ENCODE results near the gene HIGD1B.
A peak's percentile ranks its signal among the peaks of the same experiment; 100 is the strongest.
"Not testable (repeated sequence)": the region's sequence is repeated elsewhere in the genome, so short reads cannot be mapped to it uniquely, and the experiment has no call there.

Gene HIGD1B

DNA sequence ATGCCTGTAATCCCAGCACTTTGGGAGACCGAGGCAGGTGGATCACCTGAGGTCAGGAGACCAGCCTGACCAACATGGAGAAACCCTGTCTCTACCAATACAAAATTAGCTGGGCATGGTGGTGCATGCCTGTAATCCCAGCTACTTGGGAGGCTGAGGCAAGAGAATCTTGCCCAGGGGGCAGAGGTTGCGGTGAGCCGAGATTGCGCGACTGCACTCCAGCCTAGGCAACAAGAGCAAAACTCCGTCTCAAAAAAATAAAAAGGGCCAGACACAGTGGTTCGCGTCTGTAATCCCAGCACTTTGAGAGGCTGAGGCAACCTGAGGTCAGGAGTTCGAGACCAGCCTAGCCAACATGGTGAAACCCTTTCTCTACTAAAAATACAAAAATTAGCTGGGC is 22.4 kb upstream of the HIGD1B start:
- H3K4me1 ChIP-seq (ENCODE audit: insufficient read depth, low read length); H3K4me3 ChIP-seq (ENCODE audit: low read length): not testable (repeated sequence)
- peaks cover 14% of the 10 kb centered on the region; the same call in 1 of the 2 replicates for H3K36me3 ChIP-seq (ENCODE audit: insufficient read depth, low read depth, low read length)

DNA sequence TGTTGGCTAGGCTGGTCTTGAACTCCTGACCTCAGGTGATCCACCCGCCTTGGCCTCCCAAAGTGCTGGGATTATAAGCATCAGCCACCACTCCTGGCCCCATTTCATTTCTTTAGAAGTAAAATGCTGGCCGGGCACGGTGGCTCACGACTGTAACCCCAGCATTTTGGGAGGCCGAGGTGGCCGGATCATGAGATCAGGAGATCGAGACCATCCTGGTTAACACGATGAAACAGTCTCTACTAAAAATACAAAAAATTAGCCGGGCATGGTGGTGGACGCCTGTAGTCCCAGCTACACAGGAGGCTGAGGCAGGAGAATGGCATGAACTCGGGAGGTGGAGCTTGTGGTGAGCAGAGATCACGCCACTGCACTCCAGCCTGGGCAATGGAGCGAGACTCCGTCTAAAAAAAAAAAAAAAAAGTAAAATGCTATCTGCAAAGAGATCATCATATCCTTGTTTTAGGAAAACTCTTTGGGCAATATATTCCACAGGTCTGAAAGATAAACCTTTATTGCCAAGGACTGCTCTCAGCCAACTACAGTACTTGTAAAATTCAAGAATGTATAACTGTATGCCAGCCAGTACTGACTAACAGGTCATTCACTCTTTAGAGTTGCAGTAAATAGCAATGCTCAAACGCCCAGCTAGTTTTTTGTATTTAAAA is 21.4 kb upstream of the HIGD1B start:
- no peak overlapping the region for H3K9ac ChIP-seq (ENCODE audit: low read depth, low read length)
- H3K36me3 ChIP-seq (ENCODE audit: insufficient read depth, low read depth, low read length), result peaks cover 12% of the 10 kb centered on the region; the same call in 1 of the 2 replicates
- no peaks in the 10 kb centered on the region for H3K9me3 ChIP-seq (ENCODE audit: insufficient read depth, low read depth, low read length)
- H3K27me3 ChIP-seq (ENCODE audit: insufficient read depth, low read length), result no peaks in the 10 kb centered on the region
- peaks cover 11% of the 10 kb centered on the region; the same call in 1 of the 2 replicates for H3K4me1 ChIP-seq (ENCODE audit: insufficient read depth, low read length)
- H3K27ac ChIP-seq (ENCODE audit: low read length), result no peak overlapping the region
- H3K4me3 ChIP-seq (ENCODE audit: low read length), result no peak overlapping the region

More for the DNA sequence above, 22.4 kb upstream of the HIGD1B start:
- H3K9me3 ChIP-seq (ENCODE audit: insufficient read depth, low read depth, low read length); H3K27ac ChIP-seq (ENCODE audit: low read length); H3K27me3 ChIP-seq (ENCODE audit: insufficient read depth, low read length); H3K9ac ChIP-seq (ENCODE audit: low read depth, low read length): not testable (repeated sequence)

- Histone ChIP-seq H3K4me3 (ENCODE audit: low read length) (peak overlapping the region; percentile 75), H3K27ac (ENCODE audit: low read length) (no peak overlapping the region), H3K27me3 (ENCODE audit: insufficient read depth, low read length) (no peaks in the 10 kb centered on the region), H3K9me3 (ENCODE audit: insufficient read depth, low read depth, low read length) (no peaks in the 10 kb centered on the region), H3K4me1 (ENCODE audit: insufficient read depth, low read length) (peaks cover 23% of the 10 kb centered on the region), H3K9ac (ENCODE audit: low read depth, low read length) (peak overlapping the region; percentile 93; the same call in 1 of the 2 replicates), H3K36me3 (ENCODE audit: insufficient read depth, low read depth, low read length) (peaks cover 8% of the 10 kb centered on the region; the same call in 1 of the 2 replicates)
These were observed 19.8 kb upstream of the HIGD1B start for GRCh38 chr17:44827863-44828262.

DNA sequence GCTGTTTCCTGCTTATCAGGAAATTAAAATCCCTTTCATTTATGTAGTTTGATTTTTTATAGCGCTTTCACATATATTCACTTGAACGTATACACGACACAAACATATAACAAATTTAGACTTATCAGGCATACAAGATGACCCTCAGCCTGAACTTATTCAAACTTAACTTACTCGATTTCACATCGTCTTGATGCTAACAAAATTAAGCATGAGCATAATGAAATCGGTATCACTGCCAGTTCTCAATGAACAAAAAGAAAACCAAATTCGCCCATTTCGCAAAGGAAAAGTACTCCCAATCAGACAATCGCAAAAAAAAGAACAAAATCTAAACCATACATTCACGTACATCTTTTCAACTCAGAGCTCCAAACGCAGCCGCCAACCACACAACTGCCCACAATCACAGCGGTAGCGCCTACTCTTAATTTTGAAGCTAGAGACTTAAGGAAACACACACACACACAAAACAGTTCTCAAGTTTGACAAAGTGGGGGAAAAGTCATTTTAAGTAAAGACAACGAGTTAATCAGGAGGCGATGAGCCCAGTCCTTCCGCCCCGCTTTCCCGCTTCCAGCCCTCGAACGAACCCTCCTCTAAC is 18.7 kb upstream of the HIGD1B start:
- peak overlapping the region; percentile 50 for H3K27ac ChIP-seq (ENCODE audit: low read length)
- H3K27me3 ChIP-seq (ENCODE audit: insufficient read depth, low read length), result no peaks in the 10 kb centered on the region
- H3K9me3 ChIP-seq (ENCODE audit: insufficient read depth, low read depth, low read length), result no peaks in the 10 kb centered on the region
- H3K4me3 ChIP-seq (ENCODE audit: low read length), result peak overlapping the region; percentile 75
- peaks cover 6% of the 10 kb centered on the region; the same call in 1 of the 2 replicates for H3K36me3 ChIP-seq (ENCODE audit: insufficient read depth, low read depth, low read length)
- peaks cover 24% of the 10 kb centered on the region for H3K4me1 ChIP-seq (ENCODE audit: insufficient read depth, low read length)
- H3K9ac ChIP-seq (ENCODE audit: low read depth, low read length), result peak overlapping the region; percentile 93

DNA sequence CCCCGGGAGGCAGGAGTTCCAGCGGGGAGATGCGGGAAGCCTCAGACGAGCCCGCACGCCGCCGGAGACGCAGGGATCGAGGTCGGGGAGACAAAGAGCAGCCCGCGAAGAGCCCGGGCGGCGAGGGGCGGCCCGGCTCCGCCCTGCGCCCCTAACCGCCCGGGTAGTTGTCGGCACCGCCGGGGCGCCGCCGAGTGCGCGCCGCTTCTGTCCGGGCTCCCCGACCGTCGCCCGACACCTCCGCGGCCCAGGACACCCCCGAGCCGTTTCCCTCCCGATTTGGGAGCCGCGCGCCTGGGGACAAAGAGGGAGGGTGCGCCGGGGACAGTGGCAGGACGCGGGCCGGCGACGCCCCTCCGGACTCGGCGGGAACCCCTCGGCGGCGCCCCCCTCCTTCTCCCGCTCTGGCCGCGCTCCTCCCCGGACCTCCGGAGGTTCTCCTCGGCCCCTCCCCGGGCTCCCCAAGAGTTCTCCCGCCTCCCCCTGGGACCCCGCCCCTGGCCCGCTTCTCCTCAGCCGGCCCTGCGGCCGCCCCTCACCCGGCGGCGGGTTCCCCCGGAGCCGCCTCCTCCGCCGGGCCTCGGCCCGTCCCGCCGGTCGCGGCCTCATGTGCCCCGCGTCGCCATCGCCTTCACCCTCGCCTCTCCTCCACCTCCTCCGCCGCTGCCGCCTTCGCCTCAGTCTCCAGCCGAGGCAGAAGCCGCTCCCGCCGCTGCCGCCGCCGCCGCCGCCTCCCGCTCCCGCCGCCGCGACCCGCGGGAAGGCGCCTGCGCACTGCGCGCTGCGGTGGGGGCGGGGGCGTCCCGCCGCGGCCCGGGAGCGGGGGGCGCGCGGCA is 17.9 kb upstream of the HIGD1B start, which contains the start of gene GJC1:
GJC1 (minus strand) TSS at position 765 of the 836 bp plus-strand sequence. CDS start 24,470 bp downstream, outside the sequence.
- peaks cover 24% of the 10 kb centered on the region for H3K4me1 ChIP-seq (ENCODE audit: insufficient read depth, low read length)
- peak within 1 kb of the TSS; percentile 50 for H3K27ac ChIP-seq (ENCODE audit: low read length)
- peak within 1 kb of the TSS; percentile 79 for H3K4me3 ChIP-seq (ENCODE audit: low read length)
- H3K27me3 ChIP-seq (ENCODE audit: insufficient read depth, low read length), result no peaks in the 10 kb centered on the region
- no peaks in the 10 kb centered on the region for H3K9me3 ChIP-seq (ENCODE audit: insufficient read depth, low read depth, low read length)
- peak within 1 kb of the TSS; percentile 93 for H3K9ac ChIP-seq (ENCODE audit: low read depth, low read length)
- peaks cover 6% of the 10 kb centered on the region; the same call in 1 of the 2 replicates for H3K36me3 ChIP-seq (ENCODE audit: insufficient read depth, low read depth, low read length)

- Histone ChIP-seq H3K4me3 (ENCODE audit: low read length) (peak overlapping the region; percentile 79), H3K27ac (ENCODE audit: low read length) (no peak overlapping the region), H3K4me1 (ENCODE audit: insufficient read depth, low read length) (peaks cover 24% of the 10 kb centered on the region), H3K27me3 (ENCODE audit: insufficient read depth, low read length) (no peaks in the 10 kb centered on the region), H3K9me3 (ENCODE audit: insufficient read depth, low read depth, low read length) (no peaks in the 10 kb centered on the region), H3K36me3 (ENCODE audit: insufficient read depth, low read depth, low read length) (peaks cover 5% of the 10 kb centered on the region; the same call in 1 of the 2 replicates), H3K9ac (ENCODE audit: low read depth, low read length) (peak overlapping the region; percentile 87)
These were observed 17.1 kb upstream of the HIGD1B start for GRCh38 chr17:44830359-44831288.

GRCh38 chr17:44831371-44831770 is 16.3 kb upstream of the HIGD1B start:
- Histone ChIP-seq H3K27ac (ENCODE audit: low read length) (no peak overlapping the region), H3K9ac (ENCODE audit: low read depth, low read length) (peak overlapping the region; percentile 87; the same call in 1 of the 2 replicates), H3K27me3 (ENCODE audit: insufficient read depth, low read length) (no peaks in the 10 kb centered on the region), H3K4me1 (ENCODE audit: insufficient read depth, low read length) (peaks cover 24% of the 10 kb centered on the region), H3K4me3 (ENCODE audit: low read length) (peak overlapping the region; percentile 79; the same call in 1 of the 2 replicates), H3K9me3 (ENCODE audit: insufficient read depth, low read depth, low read length) (no peaks in the 10 kb centered on the region), H3K36me3 (ENCODE audit: insufficient read depth, low read depth, low read length) (no peaks in the 10 kb centered on the region)

DNA sequence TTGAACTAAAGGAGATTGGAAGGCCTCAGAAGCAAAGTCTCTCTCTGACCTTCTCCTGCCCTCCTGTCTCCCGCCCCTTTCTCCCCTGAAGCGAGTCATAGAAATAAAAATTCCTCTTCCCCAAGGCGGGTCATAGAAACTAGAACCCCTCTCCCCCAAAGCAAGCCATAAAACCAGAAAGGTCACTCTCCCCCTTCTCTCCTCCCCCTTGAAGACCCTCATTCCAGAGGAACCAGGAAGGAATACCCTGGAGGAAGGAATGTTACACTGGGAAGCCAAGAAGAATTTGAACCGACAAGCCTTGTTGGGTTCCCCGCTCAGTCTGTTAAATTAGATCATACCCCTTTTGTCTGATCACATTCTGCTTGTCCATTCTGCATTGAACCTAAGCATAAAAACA is 14.9 kb upstream of the HIGD1B start:
- H3K27me3 ChIP-seq (ENCODE audit: insufficient read depth, low read length), result no peaks in the 10 kb centered on the region

DNA sequence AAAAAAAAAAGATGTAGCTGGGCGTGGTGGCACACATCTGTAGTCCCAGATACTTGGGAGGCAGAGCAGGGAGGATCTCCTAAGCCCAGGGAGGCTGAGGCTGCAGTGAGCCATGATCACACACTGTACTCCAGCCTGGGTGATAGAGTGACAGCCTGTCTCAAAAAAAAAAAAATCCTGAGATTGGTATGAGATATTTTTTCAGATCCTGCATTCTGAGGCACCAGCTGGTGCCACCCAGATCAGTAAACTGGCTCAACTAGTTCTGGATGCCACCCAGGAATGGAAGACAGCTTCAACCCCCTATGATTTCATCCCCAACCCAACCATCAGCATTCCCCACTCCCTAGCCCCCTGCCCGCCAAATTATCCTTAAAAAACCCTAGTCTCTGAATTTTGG is 10.5 kb upstream of the HIGD1B start:
- peaks cover 7% of the 10 kb centered on the region for H3K4me1 ChIP-seq (ENCODE audit: insufficient read depth, low read length)
- no peak overlapping the region for H3K4me3 ChIP-seq (ENCODE audit: low read length)
- no peak overlapping the region for H3K9ac ChIP-seq (ENCODE audit: low read depth, low read length)
- no peak overlapping the region for H3K27ac ChIP-seq (ENCODE audit: low read length)
- no peaks in the 10 kb centered on the region for H3K36me3 ChIP-seq (ENCODE audit: insufficient read depth, low read depth, low read length)
- no peaks in the 10 kb centered on the region for H3K27me3 ChIP-seq (ENCODE audit: insufficient read depth, low read length)
- no peaks in the 10 kb centered on the region for H3K9me3 ChIP-seq (ENCODE audit: insufficient read depth, low read depth, low read length)

More for the DNA sequence above, 14.9 kb upstream of the HIGD1B start:
- peaks cover 24% of the 10 kb centered on the region for H3K4me1 ChIP-seq (ENCODE audit: insufficient read depth, low read length)
- no peak overlapping the region for H3K27ac ChIP-seq (ENCODE audit: low read length)
- H3K36me3 ChIP-seq (ENCODE audit: insufficient read depth, low read depth, low read length), result no peaks in the 10 kb centered on the region
- no peaks in the 10 kb centered on the region for H3K9me3 ChIP-seq (ENCODE audit: insufficient read depth, low read depth, low read length)
- H3K4me3 ChIP-seq (ENCODE audit: low read length), result no peak overlapping the region
- H3K9ac ChIP-seq (ENCODE audit: low read depth, low read length), result no peak overlapping the region

DNA sequence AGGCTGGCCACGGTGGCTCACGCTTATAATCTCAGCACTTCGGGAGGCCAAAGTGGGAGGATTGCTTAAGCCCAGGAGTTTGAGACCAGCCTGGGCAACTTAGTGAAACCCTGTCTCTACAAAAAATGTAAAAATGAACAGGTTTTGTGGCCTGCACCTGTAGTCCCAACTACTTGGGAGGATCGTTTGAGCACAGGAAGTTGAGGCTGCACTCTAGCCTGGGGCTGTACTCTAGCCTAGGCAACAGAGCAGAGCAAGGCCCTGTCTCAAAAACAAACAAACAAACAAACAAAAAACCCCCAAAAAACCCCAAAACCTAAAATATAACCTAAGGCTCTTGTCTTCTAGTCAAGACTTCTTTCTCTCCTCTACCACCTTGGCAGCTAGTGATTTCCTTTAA is 7.4 kb upstream of the HIGD1B start:
- no peak overlapping the region for H3K9ac ChIP-seq (ENCODE audit: low read depth, low read length)
- H3K4me1 ChIP-seq (ENCODE audit: insufficient read depth, low read length), result peaks cover 21% of the 10 kb centered on the region
- H3K27ac ChIP-seq (ENCODE audit: low read length), result no peak overlapping the region

DNA sequence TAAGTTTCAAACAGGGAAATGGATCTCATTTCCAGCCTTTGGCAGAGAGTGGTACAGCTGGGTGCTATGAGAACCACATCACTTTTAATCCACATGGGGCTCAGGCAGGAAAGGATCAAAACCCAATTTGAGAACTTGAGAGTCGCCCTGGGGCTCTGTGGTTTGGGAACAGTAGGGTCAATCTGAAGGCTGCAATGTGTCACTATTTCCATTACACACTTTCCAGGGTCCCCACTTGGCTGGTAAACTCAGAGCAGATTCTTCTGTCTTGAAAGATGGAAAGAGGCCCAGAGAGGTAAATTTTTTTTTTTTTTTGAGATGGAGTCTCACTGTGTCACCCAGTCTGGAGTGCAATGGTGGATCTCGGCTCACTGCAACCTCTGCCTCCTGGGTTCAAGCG is 6.7 kb upstream of the HIGD1B start:
- H3K4me3 ChIP-seq (ENCODE audit: low read length), result no peak overlapping the region
- no peak overlapping the region for H3K9ac ChIP-seq (ENCODE audit: low read depth, low read length)
- no peaks in the 10 kb centered on the region for H3K9me3 ChIP-seq (ENCODE audit: insufficient read depth, low read depth, low read length)
- peaks cover 21% of the 10 kb centered on the region for H3K4me1 ChIP-seq (ENCODE audit: insufficient read depth, low read length)
- no peaks in the 10 kb centered on the region for H3K36me3 ChIP-seq (ENCODE audit: insufficient read depth, low read depth, low read length)
- no peak overlapping the region for H3K27ac ChIP-seq (ENCODE audit: low read length)
- H3K27me3 ChIP-seq (ENCODE audit: insufficient read depth, low read length), result no peaks in the 10 kb centered on the region

More for the DNA sequence above, 7.4 kb upstream of the HIGD1B start:
- H3K9me3 ChIP-seq (ENCODE audit: insufficient read depth, low read depth, low read length), result no peaks in the 10 kb centered on the region
- H3K36me3 ChIP-seq (ENCODE audit: insufficient read depth, low read depth, low read length), result no peaks in the 10 kb centered on the region
- H3K4me3 ChIP-seq (ENCODE audit: low read length), result no peak overlapping the region
- H3K27me3 ChIP-seq (ENCODE audit: insufficient read depth, low read length), result no peaks in the 10 kb centered on the region

Measured in iPS-20b (cell line).